ENCODE data around the gene GPR78.

Gene GPR78

DNA sequence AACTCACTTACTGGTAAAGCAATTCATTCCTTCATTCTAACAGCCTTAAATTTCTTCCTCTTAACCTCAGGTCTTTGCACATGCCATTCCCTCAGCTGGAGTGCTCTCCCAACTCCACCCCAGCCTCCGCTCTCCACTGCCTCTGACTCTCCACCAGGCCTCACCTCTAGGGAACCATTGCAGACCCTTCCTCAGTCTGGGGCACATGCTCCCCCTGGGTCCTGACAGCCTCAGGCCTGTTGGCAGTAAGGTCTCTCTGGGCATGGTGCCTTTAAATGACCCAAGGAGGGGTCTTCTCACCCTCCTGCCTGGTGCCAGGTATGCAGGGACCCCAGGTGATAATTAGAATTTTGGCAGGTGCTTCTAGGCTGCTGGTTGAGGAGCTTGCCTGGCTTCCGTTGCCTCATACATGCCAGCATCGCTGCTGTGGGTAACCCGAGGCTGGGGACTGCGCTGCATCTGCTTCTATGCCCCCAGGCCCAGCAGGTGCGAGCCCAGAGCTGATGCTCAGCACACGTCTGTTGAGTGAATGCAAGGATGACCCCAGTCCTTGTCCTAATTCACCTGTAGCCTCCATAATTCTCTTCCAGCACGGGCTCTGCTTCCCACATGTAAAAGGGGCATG lies 27.5 kb upstream of the GPR78 start:
- H3K27ac ChIP-seq = no peak overlapping the region
- TF ChIP-seq ZFX (IDR thresholded peaks at IDR 0.05) = no peak
- TF ChIP-seq, protein P1, sequence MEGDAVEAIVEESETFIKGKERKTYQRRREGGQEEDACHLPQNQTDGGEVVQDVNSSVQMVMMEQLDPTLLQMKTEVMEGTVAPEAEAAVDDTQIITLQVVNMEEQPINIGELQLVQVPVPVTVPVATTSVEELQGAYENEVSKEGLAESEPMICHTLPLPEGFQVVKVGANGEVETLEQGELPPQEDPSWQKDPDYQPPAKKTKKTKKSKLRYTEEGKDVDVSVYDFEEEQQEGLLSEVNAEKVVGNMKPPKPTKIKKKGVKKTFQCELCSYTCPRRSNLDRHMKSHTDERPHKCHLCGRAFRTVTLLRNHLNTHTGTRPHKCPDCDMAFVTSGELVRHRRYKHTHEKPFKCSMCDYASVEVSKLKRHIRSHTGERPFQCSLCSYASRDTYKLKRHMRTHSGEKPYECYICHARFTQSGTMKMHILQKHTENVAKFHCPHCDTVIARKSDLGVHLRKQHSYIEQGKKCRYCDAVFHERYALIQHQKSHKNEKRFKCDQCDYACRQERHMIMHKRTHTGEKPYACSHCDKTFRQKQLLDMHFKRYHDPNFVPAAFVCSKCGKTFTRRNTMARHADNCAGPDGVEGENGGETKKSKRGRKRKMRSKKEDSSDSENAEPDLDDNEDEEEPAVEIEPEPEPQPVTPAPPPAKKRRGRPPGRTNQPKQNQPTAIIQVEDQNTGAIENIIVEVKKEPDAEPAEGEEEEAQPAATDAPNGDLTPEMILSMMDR (conservative IDR thresholded peaks at IDR 0.05) = no peak

DNA sequence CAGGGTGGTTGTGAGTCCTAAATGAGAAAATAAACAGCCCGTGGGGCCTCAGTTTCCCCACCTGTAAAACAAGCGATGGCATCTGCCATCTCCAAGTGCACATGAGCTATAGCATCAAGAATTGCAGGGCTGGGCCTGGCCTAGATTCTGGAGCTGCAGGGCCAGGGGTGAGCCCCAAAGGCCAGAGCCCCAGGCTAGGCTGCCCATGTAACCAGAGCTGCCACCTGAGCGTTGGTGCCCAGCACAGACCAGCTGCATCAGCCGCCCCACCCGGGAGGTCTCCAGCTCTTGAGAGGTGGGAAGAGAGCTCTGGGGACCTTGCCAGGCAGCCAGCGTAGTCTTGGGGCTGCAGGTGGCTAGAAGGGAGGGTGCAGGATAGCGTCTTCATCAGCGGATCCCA lies 27.0 kb upstream of the GPR78 start:
- H3K27ac ChIP-seq = no peak overlapping the region
- TF ChIP-seq, protein P1 (conservative IDR thresholded peaks at IDR 0.05) = no peak
- no peak for TF ChIP-seq ZFX (IDR thresholded peaks at IDR 0.05)

DNA sequence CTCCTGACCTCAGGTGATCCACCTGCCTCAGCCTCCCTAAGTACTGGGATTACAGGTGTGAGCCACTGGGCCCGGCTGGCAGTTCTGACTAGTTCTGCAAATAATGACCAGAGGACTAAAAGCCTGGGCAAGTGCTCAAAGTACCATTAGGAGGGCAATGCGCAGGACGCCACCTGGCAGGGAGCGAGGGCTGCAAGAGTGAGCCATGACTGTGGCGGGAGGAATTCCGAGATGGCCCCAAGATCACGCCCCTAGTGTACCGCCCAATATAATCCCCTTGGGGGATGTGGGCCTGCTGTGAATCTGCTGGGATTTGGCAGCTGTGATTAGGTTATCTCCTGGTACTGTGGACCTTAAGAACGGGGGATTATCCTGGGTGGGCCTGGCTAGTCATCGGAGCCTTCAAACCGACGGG lies 26.2 kb upstream of the GPR78 start:
- H3K27ac ChIP-seq = no peak overlapping the region
- TF ChIP-seq, protein P1 (conservative IDR thresholded peaks at IDR 0.05) = no peak
- no peak for TF ChIP-seq ZFX (IDR thresholded peaks at IDR 0.05)

DNA sequence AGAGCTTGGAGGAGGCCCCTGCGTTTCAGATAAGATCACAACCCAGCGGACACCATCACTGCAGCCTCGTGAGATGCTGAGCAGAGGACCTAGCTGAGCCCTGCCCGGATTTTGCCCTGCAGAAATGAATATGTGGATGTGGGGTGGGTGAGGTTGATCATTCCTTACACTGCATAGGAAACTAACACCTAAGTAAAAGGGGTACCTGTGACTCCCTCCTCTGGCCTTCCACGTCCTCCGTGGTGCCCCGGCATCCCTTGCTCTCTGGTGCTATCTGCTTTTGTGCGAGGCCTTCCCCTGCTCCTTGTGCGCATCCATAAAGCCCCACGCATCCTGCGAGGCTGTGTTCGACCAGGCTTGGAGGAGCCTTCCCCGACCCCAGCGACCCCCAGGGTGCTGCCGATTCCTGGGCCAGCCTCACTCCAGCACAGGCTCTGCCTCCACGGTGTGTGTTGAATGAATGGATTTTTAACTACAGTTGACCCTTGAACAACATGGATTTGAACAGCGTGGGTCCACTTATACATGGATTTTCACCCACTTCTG lies 25.6 kb upstream of the GPR78 start:
- no peak overlapping the region for H3K27ac ChIP-seq
- TF ChIP-seq ZFX (IDR thresholded peaks at IDR 0.05) = no peak
- TF ChIP-seq, protein P1 (conservative IDR thresholded peaks at IDR 0.05) = no peak

DNA sequence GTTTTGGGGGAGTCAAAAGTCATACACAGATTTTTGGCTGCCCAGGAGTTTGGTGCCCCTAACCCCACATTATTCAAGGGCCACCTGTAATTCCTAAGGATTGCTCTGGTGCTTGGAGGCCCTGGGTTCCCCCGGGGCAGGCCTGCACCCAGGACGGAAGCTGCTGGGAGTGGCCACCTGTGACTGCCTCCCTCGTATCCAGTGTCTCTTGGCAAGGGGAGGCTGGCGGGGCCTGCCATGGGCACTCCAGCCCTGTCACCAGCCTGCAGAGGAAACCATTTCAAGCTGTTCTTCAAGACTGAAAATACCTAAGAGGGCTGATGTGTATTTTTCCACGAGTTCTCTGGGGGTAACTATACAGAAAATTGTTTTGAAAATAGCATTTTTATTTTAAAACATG lies 24.5 kb upstream of the GPR78 start:
- no peak overlapping the region for H3K27ac ChIP-seq
- TF ChIP-seq, protein P1 (conservative IDR thresholded peaks at IDR 0.05) = no peak
- no peak for TF ChIP-seq ZFX (IDR thresholded peaks at IDR 0.05)

DNA sequence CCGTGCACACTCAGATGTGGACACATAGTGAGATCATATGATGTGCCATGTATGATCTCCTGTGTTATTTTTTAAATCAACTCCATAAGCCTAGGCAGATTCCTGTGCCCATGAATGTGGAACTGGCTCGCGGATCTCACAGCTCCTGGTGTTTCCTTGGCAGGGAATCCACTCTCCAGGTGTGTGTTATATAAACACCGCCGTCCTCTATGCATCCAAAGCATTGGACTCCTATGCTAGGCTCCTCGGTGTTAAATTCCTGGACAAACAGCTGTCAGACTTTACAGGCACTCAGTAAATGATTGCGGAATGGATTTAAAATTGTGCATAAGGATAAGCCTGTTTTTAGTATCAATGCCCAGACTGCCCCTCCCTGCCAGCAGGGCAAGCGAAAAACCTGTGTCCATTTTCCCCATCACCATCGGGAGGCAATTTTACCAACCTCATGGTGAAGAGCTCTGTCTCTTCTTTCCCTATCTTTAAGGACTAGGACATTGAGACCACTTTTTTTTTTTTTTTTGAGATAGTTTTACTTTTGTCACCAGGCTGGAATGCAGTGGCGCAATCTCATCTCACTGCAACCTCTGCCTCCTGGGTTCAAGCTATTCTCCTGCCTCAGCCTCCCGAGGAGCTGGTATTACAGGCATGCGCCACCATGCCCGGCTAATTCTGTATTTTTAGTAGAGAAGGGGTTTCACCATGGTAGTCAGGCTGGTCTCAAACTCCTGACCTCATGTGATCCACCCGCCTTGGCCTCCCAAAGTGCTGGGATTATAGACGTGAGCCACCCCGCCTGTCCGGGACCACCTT lies 23.6 kb upstream of the GPR78 start:
- TF ChIP-seq, protein P1 (conservative IDR thresholded peaks at IDR 0.05) = no peak
- TF ChIP-seq ZFX (IDR thresholded peaks at IDR 0.05) = no peak

More for the DNA sequence above, 23.6 kb upstream of the GPR78 start:
- no peak overlapping the region for H3K27ac ChIP-seq
